K562 (cell line): ENCODE measurements around the gene CIAPIN1. TPM values are rescaled to one million over a fixed set of nuclear protein-coding genes. Genes with fewer than 3 reads are reported as not detected.
"Not testable (repeated sequence)": the region's sequence is repeated elsewhere in the genome, so short reads cannot be mapped to it uniquely, and the experiment has no call there.

Experiments
- ATAC-seq: fragments of 200-7000 bp; cut with Tn5 transposase; 3 replicates; pipeline ENCODE4 v1.9.1; 2020; ENCODE audit warnings: moderate library complexity
- BruUV-seq: library from RNA; stranded (reverse); fragments of 400-500 nt; replicated peaks from 2 replicates; lab custom pipeline; 2021; lab: Mats Ljungman, UMichigan
- CTCF ChIA-PET: fragments of 300-600 bp; formaldehyde crosslinking; extraction: SDS; loops from one replicate; lab custom pipeline; 2021; ENCODE audit warnings: low intra/inter-chr PET ratio; lab: Yijun Ruan, JAX
- POLR2A ChIA-PET: fragments of 300-600, 350-650 bp; sonication (Branson Sonifier 250); formaldehyde crosslinking; extraction: SDS; loops from one replicate; lab custom pipeline; 2021; ENCODE audit warnings: antibody characterized with exemption, inconsistent platforms; lab: Yijun Ruan, JAX
- DNase-seq, 4 experiments: peaks; one replicate each; pipeline versions ENCODE4 v3.0.0 to v3.0.0-alpha.2; 2011 to 2018; ENCODE audit warnings: low spot score in 3 of 4, mixed read lengths in 3 of 4; ENCODE audit errors: extremely low read depth in 1 of 4
- FAIRE-seq: peaks from 2 replicates; lab custom pipeline; 2011; peaks lifted over from hg19 to GRCh38; lab: Jason Lieb, UNC
- H2AFZ ChIP-seq: 2 replicates; pipeline ENCODE4 v1.6.0; 2011; ENCODE audit warnings: low read depth, low read length, control low read depth, inconsistent platforms
- H3K27ac ChIP-seq: fragments of 200-600 bp; 3 replicates; pipeline ENCODE4 v1.8.0; 2011; ENCODE audit warnings: low read depth, mild to moderate bottlenecking, control low read depth, inconsistent platforms, low read length, moderate library complexity, mixed read lengths; ENCODE audit errors: extremely low read depth
- H3K27me3 ChIP-seq, 2 experiments: fragments of 300-600 bp in 1 of 2; 2 replicates in 1 of 2; 3 replicates in 1 of 2; pipeline versions ENCODE4 v1.6.0 to v1.8.0; 2011; ENCODE audit warnings: inconsistent platforms in 2 of 2, low read length in 2 of 2, mild to moderate bottlenecking in 1 of 2, mixed read lengths in 1 of 2, moderate library complexity in 1 of 2; ENCODE audit not compliant: control insufficient read depth in 2 of 2, insufficient read depth in 2 of 2
- H3K36me3 ChIP-seq: fragments of 300-600 bp; 3 replicates; pipeline ENCODE4 v1.8.0; 2011; ENCODE audit warnings: mild to moderate bottlenecking, low read length, inconsistent platforms; ENCODE audit not compliant: control insufficient read depth, insufficient read depth
- H3K4me1 ChIP-seq, 2 experiments: fragments of 200-600 bp in 1 of 2; replicated peaks in 1 of 2; 2 replicates in 1 of 2; 3 replicates in 1 of 2; pipeline versions ENCODE4 v1.5.1 to v1.8.0; 2011; ENCODE audit warnings: inconsistent platforms in 2 of 2, low read length in 2 of 2, mild to moderate bottlenecking in 1 of 2, mixed read lengths in 1 of 2, moderate library complexity in 1 of 2; ENCODE audit not compliant: control insufficient read depth in 2 of 2, insufficient read depth in 2 of 2
- H3K4me2 ChIP-seq: 2 replicates; pipeline ENCODE4 v1.6.1; 2011; ENCODE audit warnings: low read length, control low read depth, inconsistent platforms, mixed read lengths; ENCODE audit not compliant: insufficient read depth
- H3K4me3 ChIP-seq: fragments of 200-600 bp; sonication (generic), shearing (Covaris generic); 2 replicates; pipeline ENCODE4 v1.5.1; 2016; ENCODE audit warnings: control low read depth, inconsistent platforms
- H3K79me2 ChIP-seq: fragments of 200-600 bp; 3 replicates; pipeline ENCODE4 v1.8.0; 2011; ENCODE audit warnings: low read length, inconsistent platforms; ENCODE audit not compliant: control insufficient read depth, insufficient read depth
- H3K9ac ChIP-seq, 2 experiments: 2 replicates each; pipeline versions ENCODE4 v1.6.0 to v1.6.1; 2011; ENCODE audit warnings: low read depth in 2 of 2, low read length in 2 of 2, control low read depth in 1 of 2, inconsistent platforms in 1 of 2, mild to moderate bottlenecking in 1 of 2, mixed read lengths in 1 of 2; ENCODE audit not compliant: insufficient read depth in 1 of 2
- H3K9me1 ChIP-seq: one replicate; pipeline ENCODE4 v1.6.0; 2011; ENCODE audit warnings: inconsistent platforms, mild to moderate bottlenecking, low read length, moderate library complexity; ENCODE audit not compliant: control insufficient read depth, insufficient read depth
- H3K9me3 ChIP-seq: replicated peaks from 2 replicates; pipeline ENCODE4 v1.5.1; 2011; ENCODE audit warnings: low read depth, low read length, inconsistent platforms; ENCODE audit not compliant: control insufficient read depth, insufficient read depth
- H4K20me1 ChIP-seq: replicated peaks from 2 replicates; pipeline ENCODE4 v1.6.1; 2011; ENCODE audit warnings: low read length, inconsistent platforms, mixed read lengths; ENCODE audit not compliant: control insufficient read depth, insufficient read depth
- CBFA2T3 ChIP-seq: fragments of 450-650 bp; IDR thresholded peaks from 2 replicates; pipeline ENCODE4 v1.6.1; 2017
- TCF3 ChIP-seq: sonication (generic); formaldehyde crosslinking; IDR thresholded peaks from 2 replicates; pipeline ENCODE4 v1.4.0; 2020; ENCODE audit warnings: mild to moderate bottlenecking, missing genetic modification reagents
- ZNF41 ChIP-seq: fragments of 250-450 bp; sonication (Bioruptor Pico); conservative IDR thresholded peaks from 2 replicates; pipeline ENCODE4 v1.4.0; 2020; ENCODE audit warnings: mild to moderate bottlenecking
- WGBS: fragments of 100-300 bp; shearing (Covaris generic); methylation state at CpG from one replicate; pipeline ENCODE4 v1.1.6; 2016; ENCODE audit warnings: low coverage, mixed read lengths; ENCODE audit not compliant: insufficient coverage; ENCODE audit errors: missing lambda C conversion rate; 5-methylcytosine and 5-hydroxymethylcytosine counted together
- in situ Hi-C: fragments of 300-500 bp; cut with MboI; formaldehyde crosslinking; loops from 4 replicates; pipeline ENCODE4 v1.15.0; 2018; ENCODE audit warnings: inconsistent platforms, mixed read lengths
- intact Hi-C: fragments of 100-400 bp; cut with micrococcal nuclease; formaldehyde crosslinking; loops from 2 replicates; pipeline ENCODE4 v1.14.2; 2022
- polyA plus RNA-seq, 8 experiments: library from polyadenylated mRNA; depleted of rRNA in 4 of 8; stranded (reverse) in 5 of 8; unstranded in 3 of 8; fragments of >200 nt; fragmentation: Nextera tagmentation in 2 of 8; fragmentation: Illumina TruSeq in 1 of 8; extraction: Ambion mirVana in 2 of 8; extraction: Trizol in 1 of 8; gene quantifications; 2 replicates each; pipeline versions ENCODE4 v1.2.1 to v1.2.3, GENCODE V29; 2011 to 2014; ENCODE audit warnings: inconsistent platforms in 1 of 8, missing spikeins in 1 of 8
- total RNA-seq, 7 experiments: library from RNA; depleted of rRNA in 6 of 7; stranded (reverse); fragments of >200 nt in 6 of 7; fragmentation: Illumina TruSeq in 2 of 7; extraction: Trizol in 2 of 7; gene quantifications; 2 replicates each; pipeline versions ENCODE4 v1.2.1 to v1.2.3, GENCODE V29; 2011 to 2021; ENCODE audit warnings: low replicate concordance in 1 of 7
- TF ChIP-seq, protein P1 (sequence below): fragments of 450-650 bp; IDR thresholded peaks from 2 replicates; pipeline ENCODE4 v1.6.1; 2017; ENCODE audit warnings: antibody characterized with exemption, mild to moderate bottlenecking

CIAPIN1 gene
- total and polyA plus RNA-seq, 9 of the 15 experiments (the other 6 are each of a cell fraction or from before 2014, with no cell fraction given), result 71.8 to 263 (median 95.7) TPM

GRCh38 chr16:57397493-57397892 is 49.7 kb downstream of the CIAPIN1 start:
- H2AFZ ChIP-seq, H4K20me1 ChIP-seq, ATAC-seq, H3K4me2 ChIP-seq, CTCF ChIA-PET, FAIRE-seq: not testable (repeated sequence)
- H3K27me3 ChIP-seq, result peaks cover 0 to 45% of the 10 kb centered on the region in 2 experiments; a peak in 4 of 5 replicates
- 5% methylated on average over 4 of the region's 4 CpGs for WGBS
- peak; percentile 21; the same call in 1 of the 2 replicates for TF ChIP-seq CBFA2T3
- peak; percentile 51; the same call in 1 of the 2 replicates for TF ChIP-seq TCF3
- TF ChIP-seq, all 486 proteins: peak for 2; not testable (repeated sequence) for 484
- BruUV-seq, H3K9ac ChIP-seq, DNase-seq, H3K9me1 ChIP-seq, H3K36me3 ChIP-seq, H3K27ac ChIP-seq, H3K9me3 ChIP-seq, H3K4me3 ChIP-seq, H3K4me1 ChIP-seq, H3K79me2 ChIP-seq, POLR2A ChIA-PET, intact Hi-C loops, in situ Hi-C loops: not testable (repeated sequence)

DNA sequence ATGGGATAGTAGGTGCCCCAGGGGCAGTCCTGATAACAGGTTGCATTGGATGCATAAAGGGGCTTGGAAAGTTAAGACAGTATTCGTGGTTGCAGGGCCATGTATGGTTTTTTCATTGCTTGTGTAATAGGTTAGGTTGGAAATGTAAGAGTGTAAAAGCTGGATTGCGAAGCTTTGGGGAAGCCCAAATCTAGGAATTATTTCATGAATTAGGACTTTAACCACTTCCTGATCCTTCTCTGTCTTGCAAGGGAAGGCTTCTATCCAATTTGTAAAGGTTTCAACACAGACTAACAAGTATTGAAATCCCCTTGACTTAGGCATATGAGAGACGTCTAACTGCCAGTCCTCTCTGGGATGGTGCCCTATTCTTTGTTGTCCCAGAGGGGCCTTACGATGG is 50.4 kb downstream of the CIAPIN1 start:
- H3K9me3 ChIP-seq, result no peaks in the 10 kb centered on the region; the same call in 1 of the 2 replicates
- no peaks in the 10 kb centered on the region for H3K36me3 ChIP-seq
- H2AFZ ChIP-seq, result no peak overlapping the region
- ChIA-PET POLR2A (no interaction called here), CTCF (interaction anchor here (0.6 kb wide), 1 partner anchor 123 kb away, joined by 3 read pairs; no protein-coding TSS in a partner anchor)
- H3K27ac ChIP-seq, result no peak overlapping the region
- no peak for FAIRE-seq
- no peaks in the 10 kb centered on the region for H4K20me1 ChIP-seq
- H3K4me1 ChIP-seq, result no peaks in the 10 kb centered on the region; a peak in 1 of 5 replicates
- no peak overlapping the region for H3K4me2 ChIP-seq
- intact Hi-C loops, result no loop called here
- BruUV-seq, result no TSS peak
- ATAC-seq, result no peak
- in situ Hi-C loops, result no loop called here
- H3K4me3 ChIP-seq, result no peak overlapping the region
- H3K9ac ChIP-seq, result no peak overlapping the region
- no peaks in the 10 kb centered on the region for H3K9me1 ChIP-seq
- peaks cover 0 to 41% of the 10 kb centered on the region in 2 experiments; a peak in 4 of 5 replicates for H3K27me3 ChIP-seq
- TF ChIP-seq ZNF41 (CRISPR knock-in tag), result no peak
- TF ChIP-seq, protein P1, sequence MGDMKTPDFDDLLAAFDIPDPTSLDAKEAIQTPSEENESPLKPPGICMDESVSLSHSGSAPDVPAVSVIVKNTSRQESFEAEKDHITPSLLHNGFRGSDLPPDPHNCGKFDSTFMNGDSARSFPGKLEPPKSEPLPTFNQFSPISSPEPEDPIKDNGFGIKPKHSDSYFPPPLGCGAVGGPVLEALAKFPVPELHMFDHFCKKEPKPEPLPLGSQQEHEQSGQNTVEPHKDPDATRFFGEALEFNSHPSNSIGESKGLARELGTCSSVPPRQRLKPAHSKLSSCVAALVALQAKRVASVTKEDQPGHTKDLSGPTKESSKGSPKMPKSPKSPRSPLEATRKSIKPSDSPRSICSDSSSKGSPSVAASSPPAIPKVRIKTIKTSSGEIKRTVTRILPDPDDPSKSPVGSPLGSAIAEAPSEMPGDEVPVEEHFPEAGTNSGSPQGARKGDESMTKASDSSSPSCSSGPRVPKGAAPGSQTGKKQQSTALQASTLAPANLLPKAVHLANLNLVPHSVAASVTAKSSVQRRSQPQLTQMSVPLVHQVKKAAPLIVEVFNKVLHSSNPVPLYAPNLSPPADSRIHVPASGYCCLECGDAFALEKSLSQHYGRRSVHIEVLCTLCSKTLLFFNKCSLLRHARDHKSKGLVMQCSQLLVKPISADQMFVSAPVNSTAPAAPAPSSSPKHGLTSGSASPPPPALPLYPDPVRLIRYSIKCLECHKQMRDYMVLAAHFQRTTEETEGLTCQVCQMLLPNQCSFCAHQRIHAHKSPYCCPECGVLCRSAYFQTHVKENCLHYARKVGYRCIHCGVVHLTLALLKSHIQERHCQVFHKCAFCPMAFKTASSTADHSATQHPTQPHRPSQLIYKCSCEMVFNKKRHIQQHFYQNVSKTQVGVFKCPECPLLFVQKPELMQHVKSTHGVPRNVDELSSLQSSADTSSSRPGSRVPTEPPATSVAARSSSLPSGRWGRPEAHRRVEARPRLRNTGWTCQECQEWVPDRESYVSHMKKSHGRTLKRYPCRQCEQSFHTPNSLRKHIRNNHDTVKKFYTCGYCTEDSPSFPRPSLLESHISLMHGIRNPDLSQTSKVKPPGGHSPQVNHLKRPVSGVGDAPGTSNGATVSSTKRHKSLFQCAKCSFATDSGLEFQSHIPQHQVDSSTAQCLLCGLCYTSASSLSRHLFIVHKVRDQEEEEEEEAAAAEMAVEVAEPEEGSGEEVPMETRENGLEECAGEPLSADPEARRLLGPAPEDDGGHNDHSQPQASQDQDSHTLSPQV, result no peak
- 2% methylated on average over 4 of the region's 4 CpGs for WGBS
- no peak for DNase-seq
- no peaks in the 10 kb centered on the region for H3K79me2 ChIP-seq
